ENCODE results near the gene CHADL.

Gene CHADL

GRCh38 chr22:41239443-41240128, 1.1 kb downstream of the CHADL start:
- Histone ChIP-seq H3K36me3 (replicated peaks; ENCODE audit: insufficient read depth, low read length) (no peaks in the 10 kb centered on the region), H3K9ac (ENCODE audit: low read length) (no peak overlapping the region), H3K79me2 (ENCODE audit: low read length) (no peaks in the 10 kb centered on the region), H3K4me2 (ENCODE audit: low read depth, low read length) (no peak overlapping the region), H3K27ac (ENCODE audit: low read length) (no peak overlapping the region), H3K27me3 (replicated peaks; ENCODE audit: insufficient read depth, low read length) (no peaks in the 10 kb centered on the region), H4K20me1 (ENCODE audit: insufficient read depth, low read length) (no peaks in the 10 kb centered on the region), H3K4me3 (ENCODE audit: low read length) (no peak overlapping the region), H3K9me2 (replicated peaks; ENCODE audit: insufficient read depth, low read length) (no peaks in the 10 kb centered on the region), H3K4me1 (ENCODE audit: low read length) (0 out of 2 replicates have a peak, but pooled peaks cover 6% of the 10 kb centered on the region), H3K9me3 (replicated peaks; ENCODE audit: insufficient read depth, low read length) (no peaks in the 10 kb centered on the region), H2AFZ (ENCODE audit: low read length) (no peak overlapping the region), H3F3A (ENCODE audit: insufficient read depth, low read length) (peaks cover 4% of the 10 kb centered on the region; the same call in 1 of the 2 replicates)
- no peak for TF ChIP-seq CTCF (IDR thresholded peaks at IDR 0.05; ENCODE audit: low read length)
- no peak for TF ChIP-seq EZH2 (optimal IDR thresholded peaks at IDR 0.05; ENCODE audit: low read depth, low read length)
- no peak for TF ChIP-seq EZH2phosphoT487 (IDR thresholded peaks at IDR 0.05; ENCODE audit: low read length)
- DNase-seq = no peak

DNA sequence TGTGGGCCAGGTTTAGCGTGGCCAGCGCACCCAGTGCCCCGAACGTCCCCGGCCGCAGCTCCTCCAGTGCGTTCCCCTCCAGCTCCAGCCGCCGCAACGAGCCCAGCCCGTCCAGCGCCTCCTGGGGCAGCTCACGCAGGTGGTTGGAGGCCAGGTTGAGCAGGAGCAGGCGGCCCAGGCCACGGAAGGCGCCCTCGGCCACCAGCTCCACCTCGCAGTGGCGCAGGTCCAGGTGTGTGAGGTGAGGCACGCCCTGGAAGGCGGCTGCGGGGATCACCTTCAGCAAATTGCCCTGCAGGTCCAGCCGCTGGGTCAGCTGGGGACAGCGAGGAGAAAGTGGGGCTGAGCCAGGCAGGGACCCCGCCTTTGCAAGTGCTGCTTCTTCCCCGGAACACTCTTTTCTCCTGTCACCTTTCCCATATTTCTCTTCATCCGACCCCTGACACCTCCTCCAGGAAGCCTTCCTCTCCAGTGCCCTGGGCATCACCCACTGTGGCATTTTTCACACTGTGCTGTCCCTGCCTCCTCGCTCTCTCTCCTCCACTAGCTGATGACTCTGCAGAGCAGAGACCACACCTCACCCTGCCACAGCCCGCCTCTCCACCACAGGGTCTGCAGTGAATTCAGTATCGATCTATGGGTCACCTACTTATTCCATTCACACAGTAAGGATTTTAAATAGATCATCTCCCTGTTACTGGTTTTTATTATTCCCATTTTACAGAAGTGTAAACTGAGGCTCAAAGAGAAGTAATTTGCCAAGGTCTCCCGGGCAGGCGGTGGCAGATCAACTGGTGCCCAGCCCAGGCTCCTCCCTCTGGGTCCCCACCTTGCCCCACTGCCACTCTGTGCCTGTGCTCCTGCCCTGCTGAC, 1.9 kb downstream of the CHADL start:
- Histone ChIP-seq H3K4me1 (ENCODE audit: low read length) (0 out of 2 replicates have a peak, but pooled peaks cover 6% of the 10 kb centered on the region), H3K4me3 (ENCODE audit: low read length) (no peak overlapping the region), H3K9me2 (replicated peaks; ENCODE audit: insufficient read depth, low read length) (no peaks in the 10 kb centered on the region), H3K9ac (ENCODE audit: low read length) (no peak overlapping the region), H3K4me2 (ENCODE audit: low read depth, low read length) (no peak overlapping the region), H3K9me3 (replicated peaks; ENCODE audit: insufficient read depth, low read length) (no peaks in the 10 kb centered on the region), H3F3A (ENCODE audit: insufficient read depth, low read length) (peaks cover 4% of the 10 kb centered on the region; the same call in 1 of the 2 replicates), H4K20me1 (ENCODE audit: insufficient read depth, low read length) (no peaks in the 10 kb centered on the region), H3K27me3 (replicated peaks; ENCODE audit: insufficient read depth, low read length) (no peaks in the 10 kb centered on the region), H2AFZ (ENCODE audit: low read length) (no peak overlapping the region), H3K79me2 (ENCODE audit: low read length) (no peaks in the 10 kb centered on the region), H3K36me3 (replicated peaks; ENCODE audit: insufficient read depth, low read length) (no peaks in the 10 kb centered on the region), H3K27ac (ENCODE audit: low read length) (no peak overlapping the region)
- no peak for TF ChIP-seq EZH2phosphoT487 (IDR thresholded peaks at IDR 0.05; ENCODE audit: low read length)
- TF ChIP-seq CTCF (IDR thresholded peaks at IDR 0.05; ENCODE audit: low read length) = no peak
- TF ChIP-seq EZH2 (optimal IDR thresholded peaks at IDR 0.05; ENCODE audit: low read depth, low read length) = no peak
- no peak for DNase-seq

GRCh38 chr22:41237707-41238569, 2.8 kb downstream of the CHADL start:
- Histone ChIP-seq H3K36me3 (replicated peaks; ENCODE audit: insufficient read depth, low read length) (no peaks in the 10 kb centered on the region), H3K9ac (ENCODE audit: low read length) (no peak overlapping the region; the same call in 1 of the 2 replicates), H3K9me2 (replicated peaks; ENCODE audit: insufficient read depth, low read length) (no peaks in the 10 kb centered on the region), H3K4me2 (ENCODE audit: low read depth, low read length) (peak overlapping the region; percentile 97), H3K79me2 (ENCODE audit: low read length) (no peaks in the 10 kb centered on the region), H3K27ac (ENCODE audit: low read length) (no peak overlapping the region), H3F3A (ENCODE audit: insufficient read depth, low read length) (peaks cover 4% of the 10 kb centered on the region; the same call in 1 of the 2 replicates), H4K20me1 (ENCODE audit: insufficient read depth, low read length) (no peaks in the 10 kb centered on the region), H3K4me3 (ENCODE audit: low read length) (peak overlapping the region; percentile 56), H2AFZ (ENCODE audit: low read length) (peak overlapping the region; percentile 90), H3K27me3 (replicated peaks; ENCODE audit: insufficient read depth, low read length) (no peaks in the 10 kb centered on the region), H3K9me3 (replicated peaks; ENCODE audit: insufficient read depth, low read length) (no peaks in the 10 kb centered on the region), H3K4me1 (ENCODE audit: low read length) (0 out of 2 replicates have a peak, but pooled peaks cover 6% of the 10 kb centered on the region)
- DNase-seq = peak; percentile 87
- TF ChIP-seq EZH2 (optimal IDR thresholded peaks at IDR 0.05; ENCODE audit: low read depth, low read length) (no peak), CTCF (IDR thresholded peaks at IDR 0.05; ENCODE audit: low read length) (peak; percentile 73), EZH2phosphoT487 (IDR thresholded peaks at IDR 0.05; ENCODE audit: low read length) (no peak)
